Activated CD8-positive, alpha-beta T cell treated with anti-CD3 and anti-CD28 coated beads, Interleukin-2, amount 10 ng/mL, durations not matched to agents 7 days and 5 days (primary cell): Measurements from ENCODE around the gene B3GALT6. TPM values are rescaled to one million over a fixed set of nuclear protein-coding genes. Genes with fewer than 3 reads are reported as not detected.

Source experiments
- ATAC-seq: fragments of 150-1000 bp; cut with Tn5 transposase; one replicate; pipeline ENCODE4 v1.10.0; 2021; ENCODE audit warnings: moderate library complexity
- CTCF ChIA-PET: fragments of 350-600 bp; sonication (Branson Sonifier 250); formaldehyde crosslinking; loops from one replicate; lab custom pipeline; 2021; ENCODE audit warnings: antibody characterized with exemption; lab: Charles Lee
- POLR2A ChIA-PET: fragments of 350-600 bp; sonication (Branson Sonifier 250); formaldehyde crosslinking; loops from one replicate; lab custom pipeline; 2021; ENCODE audit warnings: antibody characterized with exemption; lab: Charles Lee
- DNase-seq: peaks from one replicate; pipeline ENCODE4 v3.0.0-alpha.2; 2020
- H3K27ac Mint-ChIP-seq: one replicate; pipeline ENCODE4 v1.8.0; 2021; ENCODE audit warnings: mild to moderate bottlenecking, mixed read lengths
- H3K27me3 Mint-ChIP-seq: one replicate; pipeline ENCODE4 v1.8.0; 2021; ENCODE audit warnings: low read depth, mixed read lengths
- H3K36me3 Mint-ChIP-seq: one replicate; pipeline ENCODE4 v1.8.0; 2021; ENCODE audit warnings: low read depth, mixed read lengths
- H3K4me1 Mint-ChIP-seq: one replicate; pipeline ENCODE4 v1.8.0; 2021; ENCODE audit warnings: low read depth, mixed read lengths
- H3K4me3 Mint-ChIP-seq: one replicate; pipeline ENCODE4 v1.8.0; 2021; ENCODE audit warnings: mild to moderate bottlenecking, mixed read lengths
- H3K9me3 Mint-ChIP-seq: one replicate; pipeline ENCODE4 v1.8.0; 2022; ENCODE audit warnings: mixed read lengths; ENCODE audit not compliant: insufficient read depth
- total RNA-seq, 2 experiments: library from RNA; stranded (reverse); gene quantifications; one replicate each; pipeline ENCODE4 v1.2.3, GENCODE V29; 2021

Gene B3GALT6
- total RNA-seq, 2 experiments from 2014 or later, result 21.2 to 22.4 TPM

GRCh38 chr1:1255611-1256010 lies 23.6 kb downstream of the B3GALT6 start:
- no peak for ATAC-seq
- POLR2A ChIA-PET, result no interaction called here
- CTCF ChIA-PET, result interaction anchor here (1.3 kb wide), 1 partner anchor 133 kb away, joined by 4 read pairs; no protein-coding TSS in a partner anchor

GRCh38 chr1:1256956-1257871 lies 25.2 kb downstream of the B3GALT6 start:
- DNase-seq (no peak), ATAC-seq (no peak)
- ChIA-PET CTCF (interaction anchor here (1.2 kb wide), 1 partner anchor 135 kb away, joined by 3 read pairs; no protein-coding TSS in a partner anchor), POLR2A (no interaction called here)
- Mint-ChIP-seq H3K4me3 (no peak overlapping the region), H3K9me3 (no peaks in the 10 kb centered on the region), H3K27ac (no peak overlapping the region), H3K27me3 (no peaks in the 10 kb centered on the region), H3K36me3 (peaks cover 58% of the 10 kb centered on the region), H3K4me1 (peaks cover 9% of the 10 kb centered on the region)

More at GRCh38 chr1:1255611-1256010, 23.6 kb downstream of the B3GALT6 start:
- peaks cover 55% of the 10 kb centered on the region for H3K36me3 Mint-ChIP-seq
- no peaks in the 10 kb centered on the region for H3K9me3 Mint-ChIP-seq
- no peak overlapping the region for H3K27ac Mint-ChIP-seq
- peaks cover 13% of the 10 kb centered on the region for H3K4me1 Mint-ChIP-seq
- no peak for DNase-seq
- H3K4me3 Mint-ChIP-seq, result no peak overlapping the region
- no peaks in the 10 kb centered on the region for H3K27me3 Mint-ChIP-seq

GRCh38 chr1:1259119-1259488 lies 27.1 kb downstream of the B3GALT6 start:
- peaks cover 9% of the 10 kb centered on the region for H3K4me1 Mint-ChIP-seq
- ChIA-PET CTCF (no interaction called here), POLR2A (no interaction called here)
- ATAC-seq (no peak), DNase-seq (no peak)
- H3K4me3 Mint-ChIP-seq, result no peak overlapping the region
- H3K27ac Mint-ChIP-seq, result no peak overlapping the region
- H3K36me3 Mint-ChIP-seq, result peaks cover 53% of the 10 kb centered on the region
- no peaks in the 10 kb centered on the region for H3K27me3 Mint-ChIP-seq
- no peaks in the 10 kb centered on the region for H3K9me3 Mint-ChIP-seq

- no peaks in the 10 kb centered on the region for H3K9me3 Mint-ChIP-seq
- H3K4me3 Mint-ChIP-seq, result no peak overlapping the region
- DNase-seq (no peak), ATAC-seq (no peak)
- peaks cover 54% of the 10 kb centered on the region for H3K36me3 Mint-ChIP-seq
- ChIA-PET POLR2A (no interaction called here), CTCF (no interaction called here)
- peaks cover 9% of the 10 kb centered on the region for H3K4me1 Mint-ChIP-seq
- H3K27ac Mint-ChIP-seq, result peak overlapping the region; percentile 19
- H3K27me3 Mint-ChIP-seq, result no peaks in the 10 kb centered on the region
Measured at GRCh38 chr1:1259540-1259939, 27.5 kb downstream of the B3GALT6 start.

GRCh38 chr1:1259951-1260600 lies 28.0 kb downstream of the B3GALT6 start:
- no peaks in the 10 kb centered on the region for H3K9me3 Mint-ChIP-seq
- peaks cover 9% of the 10 kb centered on the region for H3K4me1 Mint-ChIP-seq
- ChIA-PET POLR2A (interaction anchor here (1.0 kb wide), 1 partner anchor 9 kb away, joined by 3 read pairs; no protein-coding TSS in a partner anchor), CTCF (interaction anchor here (1.7 kb wide), 1 partner anchor 9 kb away, joined by 6 read pairs; no protein-coding TSS in a partner anchor)
- no peaks in the 10 kb centered on the region for H3K27me3 Mint-ChIP-seq
- ATAC-seq (no peak), DNase-seq (no peak)
- H3K36me3 Mint-ChIP-seq, result peaks cover 53% of the 10 kb centered on the region
- H3K4me3 Mint-ChIP-seq, result no peak overlapping the region
- peak overlapping the region; percentile 69 for H3K27ac Mint-ChIP-seq

- ATAC-seq (peak; percentile 54), DNase-seq (no peak)
- Mint-ChIP-seq H3K27me3 (no peaks in the 10 kb centered on the region), H3K27ac (peak overlapping the region; percentile 69), H3K36me3 (peaks cover 52% of the 10 kb centered on the region), H3K4me3 (peak overlapping the region; percentile 15), H3K9me3 (no peaks in the 10 kb centered on the region), H3K4me1 (peaks cover 11% of the 10 kb centered on the region)
- CTCF ChIA-PET, result interaction anchor here (1.3 to 1.7 kb wide), 2 partner anchors 10 to 31 kb away, joined by 4 to 6 read pairs; no protein-coding TSS in a partner anchor
- POLR2A ChIA-PET, result interaction anchor here (1.0 kb wide), 1 partner anchor 10 kb away, joined by 3 read pairs; no protein-coding TSS in a partner anchor
Measured at GRCh38 chr1:1260843-1261560, 29.0 kb downstream of the B3GALT6 start.

- ChIA-PET CTCF (interaction anchor here (1.3 to 1.7 kb wide), 2 partner anchors 11 to 30 kb away, joined by 4 to 6 read pairs; no protein-coding TSS in a partner anchor), POLR2A (no interaction called here)
- DNase-seq (no peak), ATAC-seq (no peak)
- Mint-ChIP-seq H3K27me3 (no peaks in the 10 kb centered on the region), H3K4me3 (no peak overlapping the region), H3K9me3 (no peaks in the 10 kb centered on the region), H3K36me3 (peaks cover 52% of the 10 kb centered on the region), H3K27ac (no peak overlapping the region), H3K4me1 (peaks cover 11% of the 10 kb centered on the region)
Measured at GRCh38 chr1:1262071-1262470, 30.0 kb downstream of the B3GALT6 start.

GRCh38 chr1:1262758-1263157 lies 30.7 kb downstream of the B3GALT6 start:
- no peak overlapping the region for H3K27ac Mint-ChIP-seq
- no peak for ATAC-seq
- peaks cover 11% of the 10 kb centered on the region for H3K4me1 Mint-ChIP-seq
- H3K9me3 Mint-ChIP-seq, result no peaks in the 10 kb centered on the region
- DNase-seq, result no peak
- H3K36me3 Mint-ChIP-seq, result peaks cover 52% of the 10 kb centered on the region
- H3K27me3 Mint-ChIP-seq, result no peaks in the 10 kb centered on the region
- CTCF ChIA-PET, result no interaction called here
- POLR2A ChIA-PET, result no interaction called here
- H3K4me3 Mint-ChIP-seq, result no peak overlapping the region

- DNase-seq (no peak), ATAC-seq (no peak)
- Mint-ChIP-seq H3K36me3 (peaks cover 47% of the 10 kb centered on the region), H3K27me3 (no peaks in the 10 kb centered on the region), H3K27ac (no peak overlapping the region), H3K9me3 (no peaks in the 10 kb centered on the region), H3K4me1 (peaks cover 11% of the 10 kb centered on the region), H3K4me3 (no peak overlapping the region)
- ChIA-PET CTCF (interaction anchor here (0.8 to 1.9 kb wide), 2 partner anchors 14 to 142 kb away, joined by 3 to 9 read pairs; no protein-coding TSS in a partner anchor), POLR2A (interaction anchor here (0.6 kb wide), 2 partner anchors 9 to 47 kb away, joined by 3 read pairs; no protein-coding TSS in a partner anchor)
Measured at GRCh38 chr1:1264026-1264425, 32.0 kb downstream of the B3GALT6 start.

GRCh38 chr1:1264868-1265272 lies 32.8 kb downstream of the B3GALT6 start:
- POLR2A ChIA-PET, result interaction anchor here (1.0 kb wide), 1 partner anchor 143 kb away, joined by 3 read pairs; no protein-coding TSS in a partner anchor
- Mint-ChIP-seq H3K4me3 (no peak overlapping the region), H3K27me3 (no peaks in the 10 kb centered on the region), H3K9me3 (no peaks in the 10 kb centered on the region), H3K4me1 (peaks cover 14% of the 10 kb centered on the region), H3K27ac (no peak overlapping the region), H3K36me3 (peaks cover 43% of the 10 kb centered on the region)
- DNase-seq (no peak), ATAC-seq (no peak)
- CTCF ChIA-PET, result interaction anchor here (0.8 to 1.9 kb wide), 2 partner anchors 14 to 143 kb away, joined by 3 to 9 read pairs; no protein-coding TSS in a partner anchor
